NCI-H345 treated with DMSO at 0.1 percent for 48 hours (cell line): ENCODE measurements around the gene ZNF345.

Experiments used
- DNase-seq: peaks from one replicate; lab custom pipeline; 2025; ENCODE audit not compliant: unreplicated experiment; lab: John Stamatoyannopoulos, UW

ZNF345 gene

GRCh38 chr19:36916991-36917390 is 66.3 kb downstream of the ZNF345 start:
- DNase-seq: no peak

- DNase-seq: no peak
Measured at GRCh38 chr19:36918090-36918489, 67.4 kb downstream of the ZNF345 start.
